NCI-H1092 (cell line): ENCODE measurements around the gene SYTL2.

ENCODE experiments used
- DNase-seq: peaks from one replicate; lab custom pipeline; 2025; lab: John Stamatoyannopoulos, UW

Gene SYTL2

DNA sequence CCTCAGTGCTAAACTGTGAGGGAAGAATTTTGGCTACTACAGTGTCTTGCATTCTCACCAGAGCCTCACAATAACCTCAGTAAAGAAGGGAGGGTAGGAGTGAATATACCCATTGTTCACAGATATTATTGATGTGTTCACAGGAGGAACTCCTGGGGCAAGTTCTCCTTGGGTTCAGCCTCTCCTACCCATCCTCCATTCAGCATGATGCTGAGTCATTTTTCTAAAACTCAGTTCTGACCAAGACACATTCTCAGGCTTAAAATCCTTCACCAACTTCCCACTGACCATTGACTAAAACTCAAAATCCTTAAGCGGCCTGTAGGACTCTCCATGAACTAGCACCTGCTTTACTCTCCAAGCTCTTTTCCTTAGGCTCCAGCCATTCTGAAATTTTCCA is 48.7 kb downstream of the SYTL2 start:
- DNase-seq = no peak

GRCh38 chr11:85759915-85760314 is 51.0 kb downstream of the SYTL2 start:
- no peak for DNase-seq

DNA sequence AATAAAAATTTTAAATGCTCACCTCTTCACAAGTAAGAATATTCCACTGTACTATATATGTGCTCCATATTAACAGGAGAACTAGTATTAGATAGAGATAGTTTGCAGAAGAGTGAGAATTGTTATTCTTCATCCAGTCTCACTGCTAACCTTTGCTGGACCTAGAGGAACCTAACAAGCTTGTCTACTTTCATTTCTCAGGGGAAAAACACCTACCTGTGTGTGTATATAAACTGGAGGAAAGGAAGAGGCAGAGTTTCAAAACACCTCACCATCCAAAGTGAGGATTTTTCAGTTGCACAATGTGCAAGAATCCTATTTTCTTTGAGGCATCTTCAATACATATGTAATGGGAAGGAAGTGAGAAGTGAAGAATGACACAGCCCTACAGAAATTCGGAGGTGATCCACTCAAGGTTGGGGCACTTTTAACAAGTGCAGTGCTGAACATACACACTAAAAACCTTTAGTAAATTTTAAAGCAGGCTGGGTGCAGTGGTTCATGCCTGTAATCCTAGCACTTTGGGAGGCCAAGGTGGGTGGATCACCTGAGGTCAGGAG is 52.4 kb downstream of the SYTL2 start:
- no peak for DNase-seq

GRCh38 chr11:85758026-85758425 is 52.9 kb downstream of the SYTL2 start:
- DNase-seq = no peak

DNA sequence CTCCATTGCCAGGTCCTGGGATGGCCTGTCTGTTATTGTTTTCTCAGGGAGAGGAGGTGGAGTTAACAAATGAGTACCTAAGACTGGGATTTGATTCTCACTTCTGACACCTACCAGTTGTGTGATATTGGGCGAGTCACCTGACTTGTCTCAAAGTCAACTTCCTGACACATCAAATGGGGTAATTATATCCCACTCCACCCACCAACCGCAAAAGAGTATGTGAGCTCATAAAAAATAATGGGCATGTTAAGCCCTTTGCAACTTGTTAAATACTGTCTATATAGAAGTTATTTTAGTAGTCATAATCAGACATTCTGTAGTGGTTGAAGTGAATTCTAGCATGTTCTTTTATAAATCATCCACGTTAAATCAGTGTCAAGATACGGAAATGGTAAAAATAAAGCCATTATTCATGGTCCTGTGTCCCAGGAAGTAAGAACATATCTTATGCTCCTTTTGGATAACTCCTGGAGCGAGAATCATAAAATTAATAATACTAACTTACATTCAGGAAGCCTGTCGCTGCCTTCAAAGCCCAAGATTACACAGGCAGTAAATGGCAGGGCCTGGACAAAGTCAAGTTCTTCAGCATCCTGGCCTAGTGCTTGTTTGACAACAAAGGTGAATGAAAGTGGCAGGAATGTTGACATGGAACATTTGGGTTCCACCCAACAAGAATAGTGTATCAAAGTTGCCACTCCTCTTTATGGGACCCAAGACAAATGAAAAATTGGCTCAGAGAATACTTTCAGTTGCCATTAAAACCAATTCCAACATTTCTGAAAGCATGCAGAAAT is 54.3 kb downstream of the SYTL2 start:
- DNase-seq = no peak

DNA sequence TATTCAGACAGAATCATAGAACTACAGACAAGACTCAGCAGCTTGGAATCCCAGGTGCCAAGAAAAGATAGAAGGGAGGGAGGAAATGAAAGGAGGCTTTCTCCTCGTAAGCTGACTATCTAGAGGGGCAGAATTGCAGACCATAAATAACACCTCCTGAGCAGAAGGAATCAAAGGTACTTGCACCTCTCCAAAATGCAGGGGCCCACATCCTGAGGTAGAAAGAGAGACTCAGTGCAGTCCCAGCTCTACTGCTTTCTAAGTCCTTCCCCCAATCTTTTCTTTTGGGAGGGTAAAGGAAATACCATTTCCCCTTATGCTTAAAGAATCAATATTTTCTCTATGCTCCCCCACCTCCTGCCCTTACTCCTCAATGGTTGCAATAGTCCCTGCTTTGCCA is 55.2 kb downstream of the SYTL2 start:
- DNase-seq = no peak

- DNase-seq = no peak
Observed at GRCh38 chr11:85755285-85755684, 55.7 kb downstream of the SYTL2 start.

DNA sequence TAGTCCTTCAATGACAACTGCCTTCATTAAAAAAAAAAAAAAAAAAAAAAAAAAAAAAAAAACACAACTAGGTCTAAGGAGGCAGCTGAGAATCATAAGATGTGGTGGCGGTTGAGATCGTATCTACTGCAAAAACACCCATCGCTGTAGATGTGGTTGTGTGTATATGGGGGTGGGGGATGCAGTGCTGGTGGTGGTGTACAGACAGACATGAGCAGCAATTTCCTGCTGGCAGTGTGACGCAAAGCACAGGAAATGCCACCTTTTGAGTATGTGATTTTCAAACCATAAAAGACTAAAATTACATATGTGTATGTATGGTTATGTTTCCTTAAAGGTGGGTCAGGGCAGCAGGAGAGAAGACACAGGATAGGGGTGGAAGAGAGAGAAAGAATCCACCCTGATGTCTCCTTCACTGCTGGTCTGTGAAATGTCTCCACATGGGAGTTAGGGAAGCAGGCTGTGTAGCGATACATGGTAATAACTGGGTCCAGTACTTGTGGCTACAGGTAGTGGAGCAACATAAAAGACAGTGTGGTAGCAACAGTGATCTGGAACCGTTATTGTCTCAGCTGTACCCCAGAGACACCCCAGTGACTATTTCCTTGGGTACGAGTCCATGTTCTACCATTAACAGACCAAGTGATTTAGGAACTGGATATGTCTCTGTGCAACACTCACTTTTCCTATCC is 57.9 kb downstream of the SYTL2 start:
- DNase-seq = no peak

- no peak for DNase-seq
Observed at GRCh38 chr11:85752201-85752889, 58.6 kb downstream of the SYTL2 start.

GRCh38 chr11:85751724-85752123 is 59.2 kb downstream of the SYTL2 start:
- DNase-seq = no peak

DNA sequence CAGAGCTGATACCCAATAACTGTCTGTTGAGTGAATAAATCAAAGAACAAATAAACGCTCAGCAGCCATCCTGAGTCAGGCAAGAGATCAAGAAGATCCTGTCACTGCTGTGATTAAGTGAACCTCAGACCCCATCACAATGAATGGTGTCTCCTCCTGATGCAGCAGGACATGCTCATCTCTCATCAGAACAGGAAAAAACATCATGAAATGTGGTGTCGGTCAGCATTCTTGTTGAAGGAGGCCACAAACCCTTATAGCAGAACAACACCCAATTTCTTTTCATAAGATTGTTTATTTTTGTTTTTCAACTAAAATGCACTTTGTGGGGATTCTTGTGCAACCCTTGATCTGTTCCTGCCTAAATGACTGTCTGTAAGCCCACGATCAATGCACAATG is 60.3 kb downstream of the SYTL2 start:
- DNase-seq = no peak

DNA sequence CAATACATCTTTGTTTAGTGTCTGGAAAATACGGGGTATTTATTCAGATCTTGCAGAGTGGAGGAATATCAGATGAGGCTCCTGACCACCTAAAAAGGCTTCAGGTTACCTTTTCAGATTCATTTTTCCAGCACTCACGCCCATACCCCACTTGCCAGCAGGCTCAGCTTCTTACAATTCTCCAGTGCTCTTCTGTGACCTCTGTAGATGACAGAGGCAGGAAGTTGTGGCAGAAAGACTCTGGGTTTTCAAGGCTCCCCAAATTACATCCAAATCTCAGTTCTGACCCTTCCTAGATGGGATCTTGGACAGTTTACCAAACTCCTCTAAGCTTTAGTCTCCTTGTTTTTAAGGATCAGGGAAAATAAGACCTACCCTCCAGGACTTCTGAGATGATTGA is 61.1 kb downstream of the SYTL2 start:
- DNase-seq = no peak

DNA sequence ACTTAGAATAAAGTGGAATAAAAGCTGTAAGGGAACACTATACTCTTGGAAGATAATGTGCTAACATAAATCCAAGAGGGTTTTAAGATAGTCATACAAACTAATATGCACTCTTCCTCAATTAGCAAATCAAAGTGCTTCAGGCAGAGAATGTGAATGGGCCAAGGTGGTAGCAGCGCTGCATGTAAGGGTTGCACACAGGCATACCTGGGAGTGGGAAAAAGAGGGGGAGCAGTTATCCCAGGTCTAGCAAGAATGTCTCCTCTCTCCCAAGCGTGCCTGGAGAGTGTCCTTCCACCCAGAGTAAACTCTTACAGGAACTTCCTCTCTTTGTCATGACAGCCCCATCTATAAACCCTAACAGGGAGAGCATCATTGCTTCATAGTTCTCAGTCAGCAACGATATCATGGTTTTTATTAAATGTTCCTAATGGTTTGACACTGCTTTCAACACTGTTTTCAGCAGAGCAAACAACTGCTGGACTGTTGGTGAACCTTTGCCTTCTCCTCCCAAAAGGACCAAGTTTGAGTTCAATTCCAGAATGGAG is 61.6 kb downstream of the SYTL2 start:
- DNase-seq = no peak

DNA sequence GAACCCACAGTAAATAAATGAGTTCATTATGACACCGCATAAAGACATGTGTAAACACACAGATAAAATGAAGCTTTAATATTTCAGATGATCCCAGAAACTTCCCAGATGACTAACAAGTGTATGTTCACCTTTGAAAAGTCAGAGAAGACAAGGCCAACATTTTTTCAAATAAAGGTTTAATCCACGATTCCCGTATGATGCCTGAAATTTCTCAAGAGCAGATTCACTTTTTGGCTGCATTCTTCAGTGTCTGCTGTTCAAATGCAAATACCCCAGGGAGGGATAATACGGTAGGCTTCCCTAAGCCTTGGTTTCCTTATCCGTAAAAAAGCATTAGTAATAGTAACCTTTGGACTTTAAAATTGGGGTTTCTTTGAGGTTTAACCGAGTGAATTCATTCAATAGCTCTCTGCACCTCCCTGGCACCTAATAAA is 62.5 kb downstream of the SYTL2 start:
- no peak for DNase-seq

DNA sequence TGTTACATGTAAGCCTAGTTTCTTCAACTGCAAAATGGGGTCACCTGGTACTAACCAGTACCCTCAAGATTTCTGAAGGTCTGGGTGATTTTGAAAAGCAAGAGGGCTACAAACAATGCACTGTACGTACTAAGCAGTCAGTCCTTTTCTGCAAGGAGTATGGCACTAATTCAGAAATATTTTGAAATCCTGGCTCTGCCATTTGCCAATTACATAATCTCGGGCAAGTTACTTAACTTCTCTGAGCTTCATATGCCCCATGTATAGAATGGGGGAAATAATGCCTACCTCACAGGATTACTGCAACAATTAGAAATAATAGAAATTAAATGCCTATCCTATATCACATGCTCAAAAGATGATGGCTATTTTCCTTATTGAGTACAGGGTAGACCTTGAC is 64.3 kb downstream of the SYTL2 start:
- DNase-seq = no peak

DNA sequence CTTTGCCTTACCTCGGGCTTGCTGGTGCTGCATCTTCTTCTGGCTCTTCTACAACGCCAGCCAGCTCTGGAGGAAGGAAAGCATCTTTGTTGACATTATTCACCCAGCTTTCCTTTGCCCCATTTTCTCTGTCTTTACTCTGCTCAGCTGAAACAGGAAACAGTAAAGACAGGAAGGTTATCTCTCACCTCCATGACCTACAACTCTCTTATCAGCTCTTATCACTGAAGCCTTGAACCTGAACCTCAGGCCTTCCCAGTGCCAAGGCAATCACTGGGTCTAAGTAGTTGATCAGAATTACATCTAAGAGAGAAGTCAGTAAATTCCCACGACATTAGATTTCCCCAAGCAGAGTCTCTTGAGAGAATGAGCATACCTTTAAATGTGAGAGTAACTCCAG is 65.3 kb downstream of the SYTL2 start:
- DNase-seq = no peak

- DNase-seq = no peak
Observed at GRCh38 chr11:85742873-85743275, 68.1 kb downstream of the SYTL2 start.

- no peak for DNase-seq
Observed at GRCh38 chr11:85742348-85742747, 68.6 kb downstream of the SYTL2 start.

GRCh38 chr11:85740481-85741400 is 70.2 kb downstream of the SYTL2 start:
- DNase-seq = no peak

DNA sequence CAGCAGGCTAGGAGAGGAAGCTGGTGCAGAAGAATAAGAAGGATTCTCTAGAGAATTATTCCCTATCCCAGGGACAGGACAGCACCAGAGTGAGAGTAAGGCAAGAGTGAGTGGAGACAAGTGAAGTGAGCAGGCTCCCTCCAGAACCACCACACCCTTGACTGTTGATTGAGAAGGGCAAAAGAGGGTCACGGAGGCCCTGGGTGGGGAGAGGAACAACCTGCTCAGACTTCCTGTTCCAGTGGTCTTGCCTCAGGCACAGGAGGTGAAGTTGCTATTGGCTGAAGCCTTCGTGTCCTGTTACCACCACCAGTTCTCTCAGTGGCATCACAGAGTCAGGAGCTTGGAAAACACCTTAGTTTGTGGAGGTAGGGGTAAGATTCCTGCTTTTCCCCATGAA is 73.2 kb downstream of the SYTL2 start:
- no peak for DNase-seq

DNA sequence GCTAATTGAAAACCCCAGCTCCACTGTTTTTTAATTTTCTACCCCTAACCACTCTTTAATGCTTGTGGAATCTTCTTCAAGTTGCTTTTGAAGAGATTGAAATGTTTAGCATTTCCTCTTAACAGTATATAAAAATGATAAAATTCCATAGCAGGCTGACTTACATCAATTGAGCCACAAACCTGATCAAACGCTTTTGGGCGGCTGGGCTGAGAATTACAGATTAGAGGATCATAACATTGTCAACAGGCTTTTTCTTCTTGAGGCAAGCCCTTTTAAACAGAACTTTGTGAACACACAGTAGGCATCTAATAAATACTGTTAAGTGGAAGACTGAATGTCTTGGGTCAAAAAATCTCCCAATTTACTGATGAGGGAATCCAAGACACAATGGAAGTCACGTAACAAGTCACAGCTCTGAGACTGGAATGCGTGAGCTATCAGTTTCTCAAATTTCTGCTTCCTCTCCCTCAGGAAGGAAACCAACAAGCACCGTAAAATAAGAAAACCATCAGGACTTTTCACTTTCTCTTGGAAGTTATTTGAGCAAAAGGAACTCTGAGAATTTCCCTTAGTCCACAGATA is 75.0 kb downstream of the SYTL2 start:
- DNase-seq = no peak
